ENCODE measurements around the gene DIRAS3.

DNA sequence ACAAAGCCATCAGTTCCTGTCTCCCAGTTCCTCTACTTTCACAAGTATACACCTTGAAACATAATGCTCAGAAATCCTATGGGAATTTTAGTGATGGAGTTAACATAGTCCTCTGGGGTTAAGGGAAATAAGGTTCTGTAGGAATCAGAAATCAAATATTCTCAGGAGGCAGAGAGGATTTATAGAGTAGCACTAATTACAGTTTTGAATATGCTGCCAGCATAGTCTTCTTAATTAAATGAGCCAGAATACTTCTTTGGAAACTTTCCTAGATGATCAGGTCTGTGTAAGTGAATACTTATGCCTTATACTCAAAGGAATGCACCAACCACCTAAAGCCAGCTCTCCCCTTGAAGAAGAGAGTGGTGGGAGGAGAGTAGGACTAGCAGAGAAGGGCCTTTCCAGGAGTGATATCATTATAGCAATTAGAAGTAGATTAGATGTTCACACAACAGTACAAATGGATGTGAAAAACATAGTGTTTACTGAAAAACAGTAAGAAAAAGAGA is 31.4 kb upstream of the DIRAS3 start:
- TF ChIP-seq POLR2A (IDR thresholded peaks at IDR 0.05; ENCODE audit: extremely low read depth, insufficient read length): no peak
- TF ChIP-seq, protein P1, sequence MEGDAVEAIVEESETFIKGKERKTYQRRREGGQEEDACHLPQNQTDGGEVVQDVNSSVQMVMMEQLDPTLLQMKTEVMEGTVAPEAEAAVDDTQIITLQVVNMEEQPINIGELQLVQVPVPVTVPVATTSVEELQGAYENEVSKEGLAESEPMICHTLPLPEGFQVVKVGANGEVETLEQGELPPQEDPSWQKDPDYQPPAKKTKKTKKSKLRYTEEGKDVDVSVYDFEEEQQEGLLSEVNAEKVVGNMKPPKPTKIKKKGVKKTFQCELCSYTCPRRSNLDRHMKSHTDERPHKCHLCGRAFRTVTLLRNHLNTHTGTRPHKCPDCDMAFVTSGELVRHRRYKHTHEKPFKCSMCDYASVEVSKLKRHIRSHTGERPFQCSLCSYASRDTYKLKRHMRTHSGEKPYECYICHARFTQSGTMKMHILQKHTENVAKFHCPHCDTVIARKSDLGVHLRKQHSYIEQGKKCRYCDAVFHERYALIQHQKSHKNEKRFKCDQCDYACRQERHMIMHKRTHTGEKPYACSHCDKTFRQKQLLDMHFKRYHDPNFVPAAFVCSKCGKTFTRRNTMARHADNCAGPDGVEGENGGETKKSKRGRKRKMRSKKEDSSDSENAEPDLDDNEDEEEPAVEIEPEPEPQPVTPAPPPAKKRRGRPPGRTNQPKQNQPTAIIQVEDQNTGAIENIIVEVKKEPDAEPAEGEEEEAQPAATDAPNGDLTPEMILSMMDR (IDR thresholded peaks at IDR 0.05; ENCODE audit: low read depth, low read length): no peak
